ENCODE measurements around the gene ARG2. TPM values are rescaled to one million over a fixed set of nuclear protein-coding genes. Genes with fewer than 3 reads are reported as not detected.

ARG2 gene
- total and polyA plus RNA-seq, 10 of the 15 experiments (the other 5 are each of a cell fraction or from before 2014, with no cell fraction given), result 0.48 to 7.8 (median 1.1) TPM

GRCh38 chr14:67694791-67695393 lies 75.2 kb downstream of the ARG2 start (continued):
- TF ChIP-seq CUX1 (IDR thresholded peaks at IDR 0.05; ENCODE audit: insufficient replicate concordance, low read depth, low read length) (peak; percentile 50), HSF1 (IDR thresholded peaks at IDR 0.05; ENCODE audit: low read depth, low read length) (no peak), SIN3A (IDR thresholded peaks at IDR 0.05; ENCODE audit: low read depth, low read length) (0 out of 2 replicates have a peak, but pooled peaks have one; percentile 19), ESRRA (IDR thresholded peaks at IDR 0.05; ENCODE audit: low read length) (no peak), MEF2A (IDR thresholded peaks at IDR 0.05; ENCODE audit: insufficient read depth, low read depth, low read length) (no peak), KLF5 (IDR thresholded peaks at IDR 0.05; ENCODE audit: partially characterized antibody) (no peak), IKZF2 (IDR thresholded peaks at IDR 0.05) (peak in 1 of 2 experiments; percentile 29; a peak in 1 of 4 replicates), NFYB (IDR thresholded peaks at IDR 0.05; ENCODE audit: insufficient read depth, low read depth, low read length) (peak; percentile 96), EGR1 (IDR thresholded peaks at IDR 0.05; ENCODE audit: borderline replicate concordance in 1 of 2, low read depth in 2 of 2, low read length in 2 of 2) (no peak), CREB1 (IDR thresholded peaks at IDR 0.05; ENCODE audit: low read depth) (peak; percentile 82), RCOR1 (conservative IDR thresholded peaks at IDR 0.05; ENCODE audit: low read depth, low read length) (no peak), RBBP5 (conservative IDR thresholded peaks at IDR 0.05) (no peak), ZNF622 (IDR thresholded peaks at IDR 0.05) (no peak), RFX5 (IDR thresholded peaks at IDR 0.05; ENCODE audit: low read depth, low read length) (peak; percentile 40; the same call in 1 of the 2 replicates), SREBF2 (IDR thresholded peaks at IDR 0.05; ENCODE audit: low read length) (peak; percentile 61; the same call in 1 of the 2 replicates), CBFB (IDR thresholded peaks at IDR 0.05; ENCODE audit: low read depth) (no peak), IRF3 (IDR thresholded peaks at IDR 0.05) (no peak), HDAC2 (IDR thresholded peaks at IDR 0.05) (no peak), RUNX3 (IDR thresholded peaks at IDR 0.05; ENCODE audit: low read length) (0 out of 2 replicates have a peak, but pooled peaks have one; percentile 30), NFYA (IDR thresholded peaks at IDR 0.05; ENCODE audit: borderline replicate concordance, low read depth, low read length) (peak; percentile 71; the same call in 1 of the 2 replicates), POLR2A (IDR thresholded peaks at IDR 0.05; ENCODE audit: low read depth, low read length) (peak; percentile 56; the same call in 1 of the 2 replicates), FOXK2 (IDR thresholded peaks at IDR 0.05) (no peak)
- TF ChIP-seq, protein P1, sequence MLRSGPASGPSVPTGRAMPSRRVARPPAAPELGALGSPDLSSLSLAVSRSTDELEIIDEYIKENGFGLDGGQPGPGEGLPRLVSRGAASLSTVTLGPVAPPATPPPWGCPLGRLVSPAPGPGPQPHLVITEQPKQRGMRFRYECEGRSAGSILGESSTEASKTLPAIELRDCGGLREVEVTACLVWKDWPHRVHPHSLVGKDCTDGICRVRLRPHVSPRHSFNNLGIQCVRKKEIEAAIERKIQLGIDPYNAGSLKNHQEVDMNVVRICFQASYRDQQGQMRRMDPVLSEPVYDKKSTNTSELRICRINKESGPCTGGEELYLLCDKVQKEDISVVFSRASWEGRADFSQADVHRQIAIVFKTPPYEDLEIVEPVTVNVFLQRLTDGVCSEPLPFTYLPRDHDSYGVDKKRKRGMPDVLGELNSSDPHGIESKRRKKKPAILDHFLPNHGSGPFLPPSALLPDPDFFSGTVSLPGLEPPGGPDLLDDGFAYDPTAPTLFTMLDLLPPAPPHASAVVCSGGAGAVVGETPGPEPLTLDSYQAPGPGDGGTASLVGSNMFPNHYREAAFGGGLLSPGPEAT (IDR thresholded peaks at IDR 0.05; ENCODE audit: low read depth), result peak; percentile 19; the same call in 1 of the 2 replicates
